Naive thymus-derived CD8-positive, alpha-beta T cell (primary cell): ENCODE measurements around the gene APELA. TPM values are rescaled to one million over a fixed set of nuclear protein-coding genes. Genes with fewer than 3 reads are reported as not detected.
"Not testable (repeated sequence)": the region's sequence is repeated elsewhere in the genome, so short reads cannot be mapped to it uniquely, and the experiment has no call there.

Experiments used
- ATAC-seq, 2 donors: fragments of 150-1000 bp; cut with Tn5 transposase in 1 of 2; sonication (Bioruptor Pico), chemical (Tn5 transposase) in 1 of 2; 1 replicate in 1 of 2; 2 replicates in 1 of 2; pipeline ENCODE4 v1.10.0; 2021; ENCODE audit warnings: mild to moderate bottlenecking in 2 of 2, moderate library complexity in 2 of 2
- POLR2A ChIA-PET: fragments of 350-600 bp; sonication (Branson Sonifier 250); formaldehyde crosslinking; loops from one replicate; lab custom pipeline; 2021; ENCODE audit warnings: antibody characterized with exemption; lab: Charles Lee
- DNase-seq, 10 donors: peaks; one replicate each; pipeline versions ENCODE4 v3.0.0 to v3.0.0-alpha.2; 2020 to 2022
- H3K27ac Mint-ChIP-seq, 10 donors: one replicate each; pipeline ENCODE4 v1.8.0; 2020 to 2022; ENCODE audit warnings: mild to moderate bottlenecking in 10 of 10, mixed read lengths in 10 of 10, moderate library complexity in 4 of 10, inconsistent platforms in 1 of 10
- H3K27me3 Mint-ChIP-seq, 5 donors: one replicate each; pipeline ENCODE4 v1.8.0; 2021 to 2022; ENCODE audit warnings: mixed read lengths in 5 of 5
- H3K36me3 Mint-ChIP-seq, 3 donors: one replicate each; pipeline ENCODE4 v1.8.0; 2020 to 2022; ENCODE audit warnings: mixed read lengths in 3 of 3, mild to moderate bottlenecking in 2 of 3, inconsistent platforms in 1 of 3
- H3K4me1 Mint-ChIP-seq, 4 donors: one replicate each; pipeline ENCODE4 v1.8.0; 2021 to 2022; ENCODE audit warnings: mixed read lengths in 4 of 4
- H3K4me3 Mint-ChIP-seq, 10 donors: one replicate each; pipeline ENCODE4 v1.8.0; 2020 to 2022; ENCODE audit warnings: mild to moderate bottlenecking in 10 of 10, mixed read lengths in 10 of 10, moderate library complexity in 6 of 10, inconsistent platforms in 1 of 10
- H3K9me3 Mint-ChIP-seq, 9 donors: one replicate each; pipeline ENCODE4 v1.8.0; 2020 to 2022; ENCODE audit warnings: mixed read lengths in 9 of 9, mild to moderate bottlenecking in 3 of 9, inconsistent platforms in 1 of 9, moderate library complexity in 1 of 9
- polyA plus RNA-seq, 3 donors: library from polyadenylated mRNA; unstranded; fragments of 300-500 nt; fragmentation: Illumina TruSeq; gene quantifications; one replicate each; pipeline ENCODE4 v1.2.3, GENCODE V29; 2021
- total RNA-seq, 8 experiments: library from RNA in 2 of 8; stranded (reverse) in 2 of 8; gene quantifications; one replicate each; pipeline ENCODE4 v1.2.3 and lab custom pipeline; 2021 to 2026

APELA gene
- total and polyA plus RNA-seq, 5 experiments from 2014 or later: not detected

GRCh38 chr4:164931551-164932324, 54.8 kb downstream of the APELA start:
- no peaks in the 10 kb centered on the region for H3K9me3 Mint-ChIP-seq
- peaks cover 3 to 38% (median 9%) of the 10 kb centered on the region in 5 donors for H3K27me3 Mint-ChIP-seq
- no peak for ATAC-seq
- no peaks in the 10 kb centered on the region for H3K4me1 Mint-ChIP-seq
- H3K4me3 Mint-ChIP-seq: no peak overlapping the region
- POLR2A ChIA-PET: no interaction called here
- no peaks in the 10 kb centered on the region for H3K36me3 Mint-ChIP-seq
- no peak for DNase-seq
- H3K27ac Mint-ChIP-seq: no peak overlapping the region

GRCh38 chr4:164933244-164933643, 56.3 kb downstream of the APELA start:
- Mint-ChIP-seq H3K9me3 (no peaks in the 10 kb centered on the region), H3K4me3 (no peak overlapping the region), H3K36me3 (no peaks in the 10 kb centered on the region), H3K27ac (no peak overlapping the region), H3K4me1 (no peaks in the 10 kb centered on the region), H3K27me3 (peaks cover 5 to 52% (median 15%) of the 10 kb centered on the region in 5 donors)
- DNase-seq (no peak), ATAC-seq (no peak)
- POLR2A ChIA-PET: no interaction called here

- no peak for DNase-seq
- Mint-ChIP-seq H3K27ac (no peak overlapping the region), H3K4me3 (no peak overlapping the region), H3K36me3 (no peaks in the 10 kb centered on the region), H3K27me3 (peaks cover 15 to 74% (median 20%) of the 10 kb centered on the region in 5 donors), H3K9me3 (no peaks in the 10 kb centered on the region), H3K4me1 (no peaks in the 10 kb centered on the region)
- no peak for ATAC-seq
- POLR2A ChIA-PET: no interaction called here
Measured at GRCh38 chr4:164935363-164935762, 58.4 kb downstream of the APELA start.

GRCh38 chr4:164935865-164936606, 59.1 kb downstream of the APELA start:
- peaks cover 18 to 80% (median 22%) of the 10 kb centered on the region in 5 donors for H3K27me3 Mint-ChIP-seq
- DNase-seq, ATAC-seq, H3K27ac Mint-ChIP-seq, H3K4me1 Mint-ChIP-seq, POLR2A ChIA-PET, H3K36me3 Mint-ChIP-seq, H3K9me3 Mint-ChIP-seq, H3K4me3 Mint-ChIP-seq: not testable (repeated sequence)

GRCh38 chr4:164937576-164938270, 60.7 kb downstream of the APELA start:
- Mint-ChIP-seq H3K36me3 (no peaks in the 10 kb centered on the region), H3K27ac (no peak overlapping the region), H3K27me3 (peaks cover 17 to 90% (median 27%) of the 10 kb centered on the region in 5 donors), H3K4me1 (no peaks in the 10 kb centered on the region), H3K9me3 (peaks cover 0 to 8% (median 0%) of the 10 kb centered on the region in 9 donors), H3K4me3 (no peak overlapping the region)
- POLR2A ChIA-PET: no interaction called here
- ATAC-seq (no peak), DNase-seq (no peak)

GRCh38 chr4:164943192-164943591, 66.2 kb downstream of the APELA start:
- Mint-ChIP-seq H3K4me1 (peaks cover 0 to 3% (median 0%) of the 10 kb centered on the region in 4 donors), H3K9me3 (peaks cover 0 to 8% (median 0%) of the 10 kb centered on the region in 9 donors), H3K36me3 (no peaks in the 10 kb centered on the region), H3K4me3 (no peak overlapping the region), H3K27ac (no peak overlapping the region), H3K27me3 (peaks cover 19 to 77% (median 28%) of the 10 kb centered on the region in 5 donors)
- no peak for DNase-seq
- POLR2A ChIA-PET: no interaction called here
- ATAC-seq: no peak

GRCh38 chr4:164945146-164945545, 68.2 kb downstream of the APELA start:
- Mint-ChIP-seq H3K4me1 (peaks cover 0 to 3% (median 0%) of the 10 kb centered on the region in 4 donors), H3K27me3 (peaks cover 20 to 68% (median 31%) of the 10 kb centered on the region in 5 donors), H3K27ac (no peak overlapping the region), H3K36me3 (no peaks in the 10 kb centered on the region), H3K9me3 (peaks cover 0 to 8% (median 0%) of the 10 kb centered on the region in 9 donors), H3K4me3 (no peak overlapping the region)
- no peak for DNase-seq
- POLR2A ChIA-PET: no interaction called here
- ATAC-seq: no peak

GRCh38 chr4:164946810-164947209, 69.8 kb downstream of the APELA start:
- Mint-ChIP-seq H3K4me1 (peaks cover 0 to 3% (median 0%) of the 10 kb centered on the region in 4 donors), H3K27ac (peak overlapping the region in 1 of 10 donors; percentile 54), H3K9me3 (peaks cover 0 to 6% (median 0%) of the 10 kb centered on the region in 9 donors), H3K4me3 (no peak overlapping the region), H3K27me3 (peaks cover 17 to 53% (median 34%) of the 10 kb centered on the region in 5 donors), H3K36me3 (no peaks in the 10 kb centered on the region)
- ATAC-seq (no peak), DNase-seq (no peak)
- POLR2A ChIA-PET: no interaction called here

Other genes with a start within 250 kb of the APELA start
- not detected for gene SMIM31, start 123.0 kb upstream of the APELA start, total RNA-seq
- not detected for gene SMIM31, start 123.0 kb upstream of the APELA start, polyA plus RNA-seq
- gene TRIM61, start 100.5 kb downstream of the APELA start, total RNA-seq: 1 to 10 TPM; 2.1 to 2.6 TPM
- gene TRIM61, start 100.5 kb downstream of the APELA start, polyA plus RNA-seq: 1 to 10 TPM; 1.4 to 1.7 (median 1.6) TPM
- not detected for gene TRIM60, start 154.8 kb downstream of the APELA start, total RNA-seq
- gene TRIM60, start 154.8 kb downstream of the APELA start, polyA plus RNA-seq: not detected
- gene TRIM75, start 176.7 kb downstream of the APELA start, total RNA-seq: not detected
- gene TRIM75, start 176.7 kb downstream of the APELA start, polyA plus RNA-seq: not detected
- gene TMEM192, start 235.7 kb downstream of the APELA start, total RNA-seq: 10 to 100 TPM; 14.6 to 14.8 TPM
- 10 to 100 TPM; 17.2 to 24.9 (median 21.6) TPM for gene TMEM192, start 235.7 kb downstream of the APELA start, polyA plus RNA-seq